IMR-90 (cell line): ENCODE data around the gene EXOC2. TPM values are rescaled to one million over a fixed set of nuclear protein-coding genes. Genes with fewer than 3 reads are reported as not detected.

Source experiments
- ATAC-seq: fragments of 200-7000 bp; cut with Tn5 transposase; 2 replicates; pipeline ENCODE4 v1.9.1; 2020; ENCODE audit warnings: low read depth, mild to moderate bottlenecking, moderate library complexity
- BruUV-seq: library from RNA; stranded (reverse); fragments of 400-500 nt; replicated peaks from 2 replicates; lab custom pipeline; 2021; lab: Mats Ljungman, UMichigan
- CTCF ChIA-PET: fragments of 300-600 bp; formaldehyde crosslinking; extraction: SDS; loops from one replicate; lab custom pipeline; 2021; ENCODE audit warnings: antibody characterized with exemption; lab: Yijun Ruan, JAX
- POLR2A ChIA-PET: fragments of 300-600 bp; sonication (Branson Sonifier 250); formaldehyde crosslinking; loops from one replicate; lab custom pipeline; 2022; ENCODE audit warnings: antibody characterized with exemption; ENCODE audit not compliant: unreplicated experiment; lab: Charles Lee
- DNase-seq: peaks from one replicate; pipeline ENCODE4 v3.0.0; 2013
- H2AFZ ChIP-seq: replicated peaks from 2 replicates; pipeline ENCODE3; 2013; ENCODE audit warnings: low read length, mild to moderate bottlenecking; ENCODE audit not compliant: poor library complexity
- H2AK5ac ChIP-seq: 2 replicates; pipeline ENCODE4 v1.6.1; 2013; ENCODE audit warnings: low read depth, low read length, inconsistent platforms
- H2AK9ac ChIP-seq: replicated peaks from 2 replicates; pipeline ENCODE3; 2013; ENCODE audit warnings: mild to moderate bottlenecking, low read depth, low read length, moderate library complexity; ENCODE audit not compliant: poor library complexity
- H2BK120ac ChIP-seq: 2 replicates; pipeline ENCODE4 v1.6.1; 2013; ENCODE audit warnings: low read depth, low read length, inconsistent platforms
- H2BK15ac ChIP-seq: 3 replicates; pipeline ENCODE4 v1.6.1; 2013; ENCODE audit warnings: low read depth, low read length, inconsistent platforms
- H2BK20ac ChIP-seq: 2 replicates; pipeline ENCODE4 v1.6.1; 2013; ENCODE audit warnings: low read depth, mild to moderate bottlenecking, inconsistent platforms, low read length, moderate library complexity
- H2BK5ac ChIP-seq: 2 replicates; pipeline ENCODE4 v1.6.1; 2013; ENCODE audit warnings: mild to moderate bottlenecking, low read depth, low read length, inconsistent platforms; ENCODE audit not compliant: poor library complexity, severe bottlenecking
- H3K14ac ChIP-seq: replicated peaks from 2 replicates; pipeline ENCODE4 v1.6.1; 2013; ENCODE audit warnings: low read depth, low read length, inconsistent platforms
- H3K18ac ChIP-seq: 2 replicates; pipeline ENCODE4 v1.6.1; 2013; ENCODE audit warnings: low read depth, low read length, control low read depth
- H3K23ac ChIP-seq: 2 replicates; pipeline ENCODE4 v1.6.1; 2013; ENCODE audit warnings: low read depth, low read length, inconsistent platforms
- H3K27ac ChIP-seq: 2 replicates; pipeline ENCODE4 v1.5.1; 2013; ENCODE audit warnings: mild to moderate bottlenecking, control low read depth, low read length; ENCODE audit not compliant: insufficient read depth
- H3K27me3 ChIP-seq: 2 replicates; pipeline ENCODE4 v1.6.1; 2013; ENCODE audit warnings: low read length; ENCODE audit not compliant: control insufficient read depth, insufficient read depth
- H3K36me3 ChIP-seq: 2 replicates; pipeline ENCODE4 v1.6.1; 2013; ENCODE audit warnings: low read length, mixed read lengths; ENCODE audit not compliant: control insufficient read depth, insufficient read depth
- H3K4ac ChIP-seq: 2 replicates; pipeline ENCODE4 v1.6.1; 2013; ENCODE audit warnings: low read depth, low read length, inconsistent platforms
- H3K4me1 ChIP-seq: 2 replicates; pipeline ENCODE4 v1.6.1; 2013; ENCODE audit warnings: low read length, mixed read lengths; ENCODE audit not compliant: control insufficient read depth, insufficient read depth
- H3K4me2 ChIP-seq: 2 replicates; pipeline ENCODE4 v1.6.1; 2013; ENCODE audit warnings: low read depth, mild to moderate bottlenecking, control low read depth, low read length, moderate library complexity
- H3K4me3 ChIP-seq: 2 replicates; pipeline ENCODE4 v1.5.1; 2013; ENCODE audit warnings: low read depth, mild to moderate bottlenecking, control low read depth, low read length, moderate library complexity; ENCODE audit not compliant: insufficient read depth
- H3K56ac ChIP-seq: 2 replicates; pipeline ENCODE4 v1.6.1; 2013; ENCODE audit warnings: low read length, inconsistent platforms; ENCODE audit not compliant: insufficient read depth; ENCODE audit errors: extremely low read depth
- H3K79me1 ChIP-seq, 2 experiments: 2 replicates each; pipeline ENCODE4 v1.6.1; 2013; ENCODE audit warnings: low read length in 2 of 2, inconsistent platforms in 1 of 2, low read depth in 1 of 2
- H3K9ac ChIP-seq: 2 replicates; pipeline ENCODE4 v1.6.1; 2013; ENCODE audit warnings: low read depth, low read length, control low read depth
- H3K9me1 ChIP-seq: 2 replicates; pipeline ENCODE4 v1.6.1; 2013; ENCODE audit warnings: low read length, inconsistent platforms; ENCODE audit not compliant: insufficient read depth
- H3K9me3 ChIP-seq: 2 replicates; pipeline ENCODE4 v1.6.1; 2013; ENCODE audit warnings: low read length; ENCODE audit not compliant: control insufficient read depth, insufficient read depth
- H4K20me1 ChIP-seq: 2 replicates; pipeline ENCODE4 v1.6.1; 2013; ENCODE audit warnings: low read length, inconsistent platforms; ENCODE audit not compliant: insufficient read depth
- H4K5ac ChIP-seq: 2 replicates; pipeline ENCODE4 v1.6.1; 2013; ENCODE audit warnings: mild to moderate bottlenecking, low read depth, low read length, control low read depth
- H4K8ac ChIP-seq, 2 experiments: 2 replicates each; pipeline ENCODE4 v1.6.1; 2013; ENCODE audit warnings: low read depth in 2 of 2, low read length in 2 of 2, control low read depth in 1 of 2, inconsistent platforms in 1 of 2
- H4K91ac ChIP-seq: 2 replicates; pipeline ENCODE4 v1.6.1; 2013; ENCODE audit warnings: low read depth, low read length, inconsistent platforms; ENCODE audit not compliant: insufficient read depth
- BHLHE40 ChIP-seq: fragments of 150-350 bp; IDR thresholded peaks from 2 replicates; pipeline ENCODE4 v1.6.1; 2016; ENCODE audit warnings: mild to moderate bottlenecking, low read depth, low read length
- CEBPB ChIP-seq: IDR thresholded peaks from 2 replicates; pipeline ENCODE4 v1.6.1; 2012; ENCODE audit warnings: low read depth, low read length, improper control_type of control experiment
- CHD1 ChIP-seq: IDR thresholded peaks from 2 replicates; pipeline ENCODE4 v1.6.1; 2012; ENCODE audit warnings: low read depth, low read length, improper control_type of control experiment
- FOS ChIP-seq: fragments of 150-350 bp; IDR thresholded peaks from 2 replicates; pipeline ENCODE4 v1.6.1; 2016; ENCODE audit warnings: low read depth, low read length
- MAFK ChIP-seq: IDR thresholded peaks from 2 replicates; pipeline ENCODE4 v1.6.1; 2012; ENCODE audit warnings: low read depth, low read length, improper control_type of control experiment
- MXI1 ChIP-seq: IDR thresholded peaks from 2 replicates; pipeline ENCODE4 v1.6.1; 2012; ENCODE audit warnings: low read depth, mild to moderate bottlenecking, low read length, moderate library complexity, borderline replicate concordance
- POLR2A ChIP-seq: IDR thresholded peaks from 2 replicates; pipeline ENCODE4 v1.6.1; 2012; ENCODE audit warnings: mild to moderate bottlenecking, low read depth, low read length
- RAD21 ChIP-seq: IDR thresholded peaks from 2 replicates; pipeline ENCODE4 v1.6.1; 2012; ENCODE audit warnings: low read length, improper control_type of control experiment
- RCOR1 ChIP-seq: IDR thresholded peaks from 2 replicates; pipeline ENCODE4 v1.6.1; 2012; ENCODE audit warnings: mild to moderate bottlenecking, low read length, improper control_type of control experiment; ENCODE audit not compliant: insufficient replicate concordance
- SMC3 ChIP-seq: fragments of 150-350 bp; IDR thresholded peaks from 2 replicates; pipeline ENCODE4 v1.6.1; 2016; ENCODE audit warnings: low read depth, mild to moderate bottlenecking, antibody characterized with exemption, low read length, moderate library complexity
- WGBS, 2 experiments: methylation state at CpG; one replicate each; pipeline versions ENCODE4 v1.1.5 to v1.1.7; 2013; ENCODE audit warnings: missing lambda C conversion rate in 2 of 2; ENCODE audit not compliant: insufficient read length in 1 of 2; ENCODE audit errors: extremely low coverage in 2 of 2; 5-methylcytosine and 5-hydroxymethylcytosine counted together
- dilution Hi-C: fragments of 300-500 bp; cut with HindIII; formaldehyde crosslinking; loops from one replicate; pipeline ENCODE4 v1.14.3; 2018; ENCODE audit warnings: low sequenced_read_pairs; ENCODE audit not compliant: unreplicated experiment
- in situ Hi-C: fragments of 300-500 bp; cut with MboI; formaldehyde crosslinking; loops from 3 replicates; pipeline ENCODE4 v1.14.3; 2019; ENCODE audit warnings: low sequenced_read_pairs, inconsistent platforms, mixed read lengths
- intact Hi-C: fragments of 100-400 bp; cut with micrococcal nuclease; formaldehyde crosslinking; loops from 2 replicates; pipeline ENCODE4 v1.10.0; 2022
- polyA plus RNA-seq, 3 experiments: library from polyadenylated mRNA; depleted of rRNA; stranded (reverse); fragments of >200 nt; gene quantifications; 2 replicates each; pipeline ENCODE4 v1.2.3, GENCODE V29; 2012; ENCODE audit warnings: low replicate concordance in 1 of 3
- total RNA-seq: library from RNA; depleted of rRNA; stranded (reverse); fragments of >200 nt; gene quantifications from 2 replicates; pipeline ENCODE4 v1.2.3, GENCODE V29; 2012
- TF ChIP-seq, protein P1 (sequence below): conservative IDR thresholded peaks from 2 replicates; pipeline ENCODE4 v1.5.1; 2012; ENCODE audit warnings: mild to moderate bottlenecking, low read depth, low read length, improper control_type of control experiment
- TF ChIP-seq, protein P2 (sequence below): fragments of 150-350 bp; IDR thresholded peaks from 2 replicates; pipeline ENCODE4 v1.6.1; 2016; ENCODE audit warnings: low read depth, mild to moderate bottlenecking, low read length, moderate library complexity, borderline replicate concordance
- TF ChIP-seq, protein P3 (sequence below): fragments of 150-350 bp; IDR thresholded peaks from 2 replicates; pipeline ENCODE4 v1.6.1; 2017; ENCODE audit warnings: mild to moderate bottlenecking, antibody characterized with exemption, low read length, low read depth

Gene EXOC2
- total and polyA plus RNA-seq, 2 of the 4 experiments (the other 2 are of a cell fraction) = 13.1 to 37.3 TPM

DNA sequence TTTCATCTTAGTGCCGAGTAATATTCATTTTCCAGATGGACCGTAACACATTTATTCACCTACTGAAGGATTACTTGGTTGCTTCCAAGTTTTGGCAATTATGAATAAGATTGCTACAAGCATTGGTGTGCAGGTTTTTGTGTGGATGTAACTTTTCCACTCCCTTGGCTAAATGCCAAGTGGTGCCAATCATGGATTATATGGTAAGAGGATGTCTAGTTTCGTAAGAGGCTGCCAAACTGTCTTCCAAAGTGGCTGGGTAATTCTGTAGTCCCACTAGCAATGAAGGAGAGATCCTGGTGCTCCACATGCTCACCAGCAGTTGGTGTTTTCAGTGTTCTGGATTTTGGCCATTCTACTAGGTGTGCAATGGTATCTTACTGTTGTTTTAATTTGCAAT lies 184.3 kb downstream of the EXOC2 start:
- Histone ChIP-seq H4K8ac (no peak overlapping the region), H3K9ac (no peak overlapping the region), H3K27me3 (no peaks in the 10 kb centered on the region), H2BK20ac (no peak overlapping the region), H3K4ac (no peak overlapping the region), H4K91ac (no peak overlapping the region), H3K36me3 (peaks cover 9% of the 10 kb centered on the region; the same call in 1 of the 2 replicates), H3K4me1 (no peaks in the 10 kb centered on the region), H3K14ac (no peak overlapping the region), H3K4me2 (no peak overlapping the region), H3K18ac (no peak overlapping the region), H2AFZ (no peak overlapping the region), H2BK15ac (no peak overlapping the region), H3K56ac (no peak overlapping the region), H2BK5ac (no peak overlapping the region), H3K79me1 (peaks cover 0 to 3% of the 10 kb centered on the region in 2 experiments; a peak in 2 of 4 replicates), H3K27ac (no peak overlapping the region), H3K9me3 (no peaks in the 10 kb centered on the region), H4K5ac (no peak overlapping the region), H3K23ac (no peak overlapping the region), H2BK120ac (no peak overlapping the region), H4K20me1 (no peaks in the 10 kb centered on the region), H3K9me1 (peaks cover 3% of the 10 kb centered on the region; the same call in 1 of the 2 replicates), H3K4me3 (no peak overlapping the region), H2AK9ac (no peak overlapping the region), H2AK5ac (no peak overlapping the region)
- WGBS, 2 experiments = no CpG with 5 or more reads among the region's 3 CpGs
- no TSS peak for BruUV-seq
- dilution Hi-C loops = no loop called here
- TF ChIP-seq, protein P1, sequence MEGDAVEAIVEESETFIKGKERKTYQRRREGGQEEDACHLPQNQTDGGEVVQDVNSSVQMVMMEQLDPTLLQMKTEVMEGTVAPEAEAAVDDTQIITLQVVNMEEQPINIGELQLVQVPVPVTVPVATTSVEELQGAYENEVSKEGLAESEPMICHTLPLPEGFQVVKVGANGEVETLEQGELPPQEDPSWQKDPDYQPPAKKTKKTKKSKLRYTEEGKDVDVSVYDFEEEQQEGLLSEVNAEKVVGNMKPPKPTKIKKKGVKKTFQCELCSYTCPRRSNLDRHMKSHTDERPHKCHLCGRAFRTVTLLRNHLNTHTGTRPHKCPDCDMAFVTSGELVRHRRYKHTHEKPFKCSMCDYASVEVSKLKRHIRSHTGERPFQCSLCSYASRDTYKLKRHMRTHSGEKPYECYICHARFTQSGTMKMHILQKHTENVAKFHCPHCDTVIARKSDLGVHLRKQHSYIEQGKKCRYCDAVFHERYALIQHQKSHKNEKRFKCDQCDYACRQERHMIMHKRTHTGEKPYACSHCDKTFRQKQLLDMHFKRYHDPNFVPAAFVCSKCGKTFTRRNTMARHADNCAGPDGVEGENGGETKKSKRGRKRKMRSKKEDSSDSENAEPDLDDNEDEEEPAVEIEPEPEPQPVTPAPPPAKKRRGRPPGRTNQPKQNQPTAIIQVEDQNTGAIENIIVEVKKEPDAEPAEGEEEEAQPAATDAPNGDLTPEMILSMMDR = no peak
- TF ChIP-seq MAFK (no peak), BHLHE40 (no peak), FOS (no peak), CEBPB (no peak), CHD1 (no peak), RCOR1 (no peak), MXI1 (no peak), SMC3 (no peak), POLR2A (no peak), RAD21 (no peak)
- TF ChIP-seq, protein P2, sequence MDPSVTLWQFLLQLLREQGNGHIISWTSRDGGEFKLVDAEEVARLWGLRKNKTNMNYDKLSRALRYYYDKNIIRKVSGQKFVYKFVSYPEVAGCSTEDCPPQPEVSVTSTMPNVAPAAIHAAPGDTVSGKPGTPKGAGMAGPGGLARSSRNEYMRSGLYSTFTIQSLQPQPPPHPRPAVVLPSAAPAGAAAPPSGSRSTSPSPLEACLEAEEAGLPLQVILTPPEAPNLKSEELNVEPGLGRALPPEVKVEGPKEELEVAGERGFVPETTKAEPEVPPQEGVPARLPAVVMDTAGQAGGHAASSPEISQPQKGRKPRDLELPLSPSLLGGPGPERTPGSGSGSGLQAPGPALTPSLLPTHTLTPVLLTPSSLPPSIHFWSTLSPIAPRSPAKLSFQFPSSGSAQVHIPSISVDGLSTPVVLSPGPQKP = no peak
- TF ChIP-seq, protein P3, sequence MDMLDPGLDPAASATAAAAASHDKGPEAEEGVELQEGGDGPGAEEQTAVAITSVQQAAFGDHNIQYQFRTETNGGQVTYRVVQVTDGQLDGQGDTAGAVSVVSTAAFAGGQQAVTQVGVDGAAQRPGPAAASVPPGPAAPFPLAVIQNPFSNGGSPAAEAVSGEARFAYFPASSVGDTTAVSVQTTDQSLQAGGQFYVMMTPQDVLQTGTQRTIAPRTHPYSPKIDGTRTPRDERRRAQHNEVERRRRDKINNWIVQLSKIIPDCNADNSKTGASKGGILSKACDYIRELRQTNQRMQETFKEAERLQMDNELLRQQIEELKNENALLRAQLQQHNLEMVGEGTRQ = no peak
- no peak for DNase-seq
- ATAC-seq = no peak
- in situ Hi-C loops = no loop called here
- ChIA-PET POLR2A (no interaction called here), CTCF (no interaction called here)
- intact Hi-C loops = loop anchor here (10.0 kb wide), 1 partner anchor 214 kb away; the partner anchor contains the start of gene DUSP22
